A549 (cell line): ENCODE results near the gene MOK. TPM values are rescaled to one million over a fixed set of nuclear protein-coding genes. Genes with fewer than 3 reads are reported as not detected.
"Not testable (repeated sequence)": the region's sequence is repeated elsewhere in the genome, so short reads cannot be mapped to it uniquely, and the experiment has no call there.

Experiments used
- ATAC-seq, 2 experiments: fragments of 200-7000 bp in 1 of 2; fragments of >200 bp in 1 of 2; cut with Nextera tagmentation in 1 of 2; cut with Tn5 transposase in 1 of 2; 3 replicates each; pipeline versions ENCODE4 v1.8.0 to v1.9.1; 2018 to 2020; ENCODE audit warnings: mild to moderate bottlenecking in 1 of 2, moderate library complexity in 1 of 2
- CTCF ChIA-PET: fragments of 300-600 bp; sonication (Branson Sonifier 250); formaldehyde crosslinking; extraction: SDS; loops from one replicate; lab custom pipeline; 2021; ENCODE audit warnings: antibody characterized with exemption, inconsistent platforms; lab: Yijun Ruan, JAX
- POLR2A ChIA-PET: fragments of 350-600 bp; formaldehyde crosslinking; extraction: SDS; loops from one replicate; lab custom pipeline; 2021; ENCODE audit warnings: antibody characterized with exemption, inconsistent platforms; lab: Yijun Ruan, JAX
- DNase-seq, 2 experiments: peaks; one replicate each; pipeline versions ENCODE4 v3.0.0 to v3.0.0-alpha.2; 2011 to 2016; ENCODE audit warnings: low read depth in 1 of 2, low spot score in 1 of 2
- FAIRE-seq: peaks from 2 replicates; lab custom pipeline; 2011; peaks lifted over from hg19 to GRCh38; lab: Jason Lieb, UNC
- H3K27ac ChIP-seq, 2 experiments: fragments of >200 bp; sonication (Bioruptor Twin); formaldehyde crosslinking; 3 replicates each; pipeline ENCODE4 v1.5.1; 2016 to 2017
- H3K4me1 ChIP-seq: fragments of >200 bp; sonication (Bioruptor Twin); formaldehyde crosslinking; 3 replicates; pipeline ENCODE4 v1.6.1; 2016
- H3K4me2 ChIP-seq: fragments of >200 bp; sonication (Bioruptor Twin); formaldehyde crosslinking; 3 replicates; pipeline ENCODE4 v1.6.1; 2016
- H3K4me3 ChIP-seq: fragments of >200 bp; sonication (Bioruptor Twin); formaldehyde crosslinking; 3 replicates; pipeline ENCODE4 v1.5.1; 2016
- H3K9me3 ChIP-seq: fragments of >200 bp; sonication (Bioruptor Twin); formaldehyde crosslinking; 3 replicates; pipeline ENCODE4 v1.6.1; 2016
- CBX8 ChIP-seq: fragments of 200-600 bp; sonication (generic); IDR thresholded peaks from 2 replicates; pipeline ENCODE4 v1.6.1; 2016
- ESRRA ChIP-seq: fragments of 150-350 bp; IDR thresholded peaks from 2 replicates; pipeline ENCODE4 v1.6.1; 2014; ENCODE audit warnings: mild to moderate bottlenecking, low read length, borderline replicate concordance
- FOSB ChIP-seq: fragments of 250-450 bp; sonication (Bioruptor Pico); IDR thresholded peaks from 2 replicates; pipeline ENCODE4 v1.5.0; 2020; ENCODE audit warnings: mild to moderate bottlenecking, moderate library complexity
- FOSL2 ChIP-seq, 2 experiments: fragments of 450-650 bp in 1 of 2; fragments of >200 bp in 1 of 2; sonication (Bioruptor Twin) in 1 of 2; formaldehyde crosslinking; IDR thresholded peaks; 2 replicates each; pipeline versions ENCODE4 v1.5.0 to v1.6.1; 2016 to 2020; ENCODE audit warnings: mild to moderate bottlenecking in 1 of 2, moderate library complexity in 1 of 2
- HEYL ChIP-seq: fragments of 250-450 bp; sonication (Bioruptor Pico); IDR thresholded peaks from 2 replicates; pipeline ENCODE4 v1.8.0; 2021; ENCODE audit warnings: mild to moderate bottlenecking, moderate library complexity
- HOXB5 ChIP-seq: fragments of 250-450 bp; sonication (Bioruptor Pico); IDR thresholded peaks from 2 replicates; pipeline ENCODE4 v1.5.0; 2020; ENCODE audit warnings: mild to moderate bottlenecking, moderate library complexity
- KDM1A ChIP-seq: fragments of 200-600 bp; sonication (generic); IDR thresholded peaks from 2 replicates; pipeline ENCODE4 v1.6.1; 2016; ENCODE audit warnings: low read depth, mild to moderate bottlenecking
- MYC ChIP-seq: IDR thresholded peaks from 2 replicates; pipeline ENCODE4 v1.6.1; 2012; ENCODE audit warnings: mild to moderate bottlenecking, inconsistent platforms, low read length, improper control_type of control experiment, borderline replicate concordance
- NR3C1 ChIP-seq: fragments of >200 bp; sonication (Bioruptor Twin); formaldehyde crosslinking; IDR thresholded peaks from 3 replicates; pipeline ENCODE4 v1.6.1; 2017
- RARB ChIP-seq: fragments of 250-450 bp; sonication (Bioruptor Pico); IDR thresholded peaks from 2 replicates; pipeline ENCODE4 v1.8.0; 2021; ENCODE audit warnings: mild to moderate bottlenecking, moderate library complexity
- RFX5 ChIP-seq: fragments of 450-650 bp; IDR thresholded peaks from 2 replicates; pipeline ENCODE4 v1.7.1; 2014; ENCODE audit warnings: antibody characterized with exemption, mild to moderate bottlenecking, moderate library complexity
- SREBF2 ChIP-seq: fragments of 450-650 bp; IDR thresholded peaks from 2 replicates; pipeline ENCODE4 v1.6.1; 2014; ENCODE audit warnings: mild to moderate bottlenecking, moderate library complexity
- TFCP2L1 ChIP-seq: fragments of 250-450 bp; sonication (Bioruptor Pico); IDR thresholded peaks from 2 replicates; pipeline ENCODE4 v1.5.0; 2021; ENCODE audit warnings: mild to moderate bottlenecking
- ZC3H11A ChIP-seq: fragments of 450-650 bp; IDR thresholded peaks from 2 replicates; pipeline ENCODE4 v1.6.1; 2014; ENCODE audit warnings: antibody characterized with exemption, mild to moderate bottlenecking
- ZFP36 ChIP-seq: fragments of 450-650 bp; IDR thresholded peaks from 2 replicates; pipeline ENCODE4 v1.6.1; 2014; ENCODE audit warnings: borderline replicate concordance; ENCODE audit not compliant: partially characterized antibody
- ZSCAN20 ChIP-seq: fragments of 250-450 bp; sonication (Bioruptor Pico); IDR thresholded peaks from 2 replicates; pipeline ENCODE4 v1.8.0; 2022; ENCODE audit warnings: mild to moderate bottlenecking, moderate library complexity
- WGBS: methylation state at CpG from one replicate; pipeline ENCODE4 v1.1.6; 2017; ENCODE audit errors: missing lambda C conversion rate; 5-methylcytosine and 5-hydroxymethylcytosine counted together
- polyA plus RNA-seq, 4 experiments: library from polyadenylated mRNA; depleted of rRNA in 3 of 4; stranded (reverse); fragments of >200 nt; fragmentation: RNase III in 1 of 4; extraction: RNeasy Plus Mini Kit Qiagen cat#74134 plus additional on column Dnase treatment in 1 of 4; gene quantifications; 2 replicates in 3 of 4; 3 replicates in 1 of 4; pipeline ENCODE4 v1.2.3, GENCODE V29; 2011 to 2017
- TF ChIP-seq, protein P1 (sequence below): fragments of 250-450 bp; sonication (Bioruptor Pico); IDR thresholded peaks from 2 replicates; pipeline ENCODE4 v1.5.0; 2021; ENCODE audit warnings: mild to moderate bottlenecking, moderate library complexity, borderline replicate concordance
- TF ChIP-seq, protein P2 (sequence below): fragments of 450-650 bp; IDR thresholded peaks from 2 replicates; pipeline ENCODE4 v1.6.1; 2014; ENCODE audit warnings: antibody characterized with exemption
- TF ChIP-seq, protein P3 (sequence below): fragments of 150-350 bp; IDR thresholded peaks from 2 replicates; pipeline ENCODE4 v1.6.1; 2014; ENCODE audit warnings: low read depth, mild to moderate bottlenecking, low read length
- TF ChIP-seq, protein P4 (sequence below): fragments of >200 bp; sonication (Bioruptor Twin); formaldehyde crosslinking; IDR thresholded peaks from 3 replicates; pipeline ENCODE4 v1.5.1; 2016
- TF ChIP-seq, protein P5 (sequence below): IDR thresholded peaks from 2 replicates; pipeline ENCODE4 v1.6.1; 2012; ENCODE audit warnings: low read depth, borderline replicate concordance
- TF ChIP-seq, protein P6 (sequence below): fragments of >200 bp; sonication (Bioruptor Twin); formaldehyde crosslinking; IDR thresholded peaks from 2 replicates; pipeline ENCODE4 v1.6.1; 2016

MOK gene
- polyA plus RNA-seq, 2 of the 4 experiments (the other 2 are of a cell fraction) = 12.6 to 18.5 TPM

DNA sequence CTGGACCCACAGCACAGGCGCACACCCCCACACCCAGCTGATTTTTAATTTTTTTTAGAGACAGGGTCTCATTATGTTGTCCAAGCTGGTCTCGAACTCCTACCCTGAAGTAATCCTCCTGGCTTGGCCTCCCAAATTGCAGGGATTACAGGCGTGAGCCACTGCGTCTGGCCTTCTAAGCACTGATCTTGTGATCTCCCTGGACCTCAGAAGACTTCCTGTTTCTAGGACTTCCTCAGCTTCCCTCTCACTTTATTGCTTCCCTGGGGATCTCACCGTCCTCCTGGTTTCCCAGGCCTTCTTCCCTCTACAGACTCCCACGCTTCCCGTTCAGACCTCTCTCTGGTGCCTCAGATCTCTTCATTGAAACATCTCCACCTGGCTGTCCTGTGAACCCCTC lies 28.4 kb upstream of the MOK start:
- CTCF ChIA-PET = interaction anchor here (0.6 to 10.7 kb wide), 5 partner anchors 13 to 710 kb away, joined by 3 to 100 read pairs (median 4); partner anchors contain the start of gene ZNF839
- no peak for DNase-seq

DNA sequence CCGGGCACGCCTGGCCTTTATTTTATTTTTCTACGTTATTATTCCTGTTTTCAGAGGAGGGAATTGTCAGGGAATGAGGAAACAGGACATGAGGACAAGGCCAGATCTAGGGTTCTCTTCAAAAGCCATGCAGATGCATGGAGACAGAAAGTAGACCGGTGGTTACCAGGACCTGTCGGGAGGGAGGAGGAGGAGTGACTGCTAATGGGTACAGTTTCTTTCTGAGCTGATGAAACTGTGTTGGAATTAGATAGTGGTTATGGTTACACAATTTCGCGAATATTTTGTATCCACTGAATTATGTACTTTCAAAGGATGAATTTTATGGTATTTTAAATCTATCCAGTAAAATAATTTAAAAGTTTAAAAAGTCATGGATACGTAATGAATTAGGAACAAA lies 25.8 kb upstream of the MOK start:
- WGBS = 92% methylated on average over 8 of the region's 8 CpGs
- no peak for DNase-seq

More for the DNA sequence above, 28.4 kb upstream of the MOK start:
- no peak overlapping the region for H3K4me3 ChIP-seq
- no peak overlapping the region for H3K4me2 ChIP-seq
- no peak overlapping the region for H3K27ac ChIP-seq
- FAIRE-seq (no peak), ATAC-seq (peak in 1 of 2 experiments; percentile 43; a peak in 1 of 6 replicates)
- H3K4me1 ChIP-seq = no peaks in the 10 kb centered on the region
- no peaks in the 10 kb centered on the region for H3K9me3 ChIP-seq
- TF ChIP-seq ZC3H11A (no peak), SREBF2 (no peak), HOXB5 (no peak), RARB (CRISPR knock-in tag) (no peak), ZFP36 (no peak), KDM1A (no peak), NR3C1 (no peak), ZSCAN20 (CRISPR knock-in tag) (no peak), FOSB (no peak)
- TF ChIP-seq, protein P1, sequence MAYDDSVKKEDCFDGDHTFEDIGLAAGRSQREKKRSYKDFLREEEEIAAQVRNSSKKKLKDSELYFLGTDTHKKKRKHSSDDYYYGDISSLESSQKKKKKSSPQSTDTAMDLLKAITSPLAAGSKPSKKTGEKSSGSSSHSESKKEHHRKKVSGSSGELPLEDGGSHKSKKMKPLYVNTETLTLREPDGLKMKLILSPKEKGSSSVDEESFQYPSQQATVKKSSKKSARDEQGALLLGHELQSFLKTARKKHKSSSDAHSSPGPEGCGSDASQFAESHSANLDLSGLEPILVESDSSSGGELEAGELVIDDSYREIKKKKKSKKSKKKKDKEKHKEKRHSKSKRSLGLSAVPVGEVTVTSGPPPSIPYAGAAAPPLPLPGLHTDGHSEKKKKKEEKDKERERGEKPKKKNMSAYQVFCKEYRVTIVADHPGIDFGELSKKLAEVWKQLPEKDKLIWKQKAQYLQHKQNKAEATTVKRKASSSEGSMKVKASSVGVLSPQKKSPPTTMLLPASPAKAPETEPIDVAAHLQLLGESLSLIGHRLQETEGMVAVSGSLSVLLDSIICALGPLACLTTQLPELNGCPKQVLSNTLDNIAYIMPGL (CRISPR knock-in tag) = no peak
- TF ChIP-seq, protein P2, sequence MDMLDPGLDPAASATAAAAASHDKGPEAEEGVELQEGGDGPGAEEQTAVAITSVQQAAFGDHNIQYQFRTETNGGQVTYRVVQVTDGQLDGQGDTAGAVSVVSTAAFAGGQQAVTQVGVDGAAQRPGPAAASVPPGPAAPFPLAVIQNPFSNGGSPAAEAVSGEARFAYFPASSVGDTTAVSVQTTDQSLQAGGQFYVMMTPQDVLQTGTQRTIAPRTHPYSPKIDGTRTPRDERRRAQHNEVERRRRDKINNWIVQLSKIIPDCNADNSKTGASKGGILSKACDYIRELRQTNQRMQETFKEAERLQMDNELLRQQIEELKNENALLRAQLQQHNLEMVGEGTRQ = no peak
- TF ChIP-seq, protein P3, sequence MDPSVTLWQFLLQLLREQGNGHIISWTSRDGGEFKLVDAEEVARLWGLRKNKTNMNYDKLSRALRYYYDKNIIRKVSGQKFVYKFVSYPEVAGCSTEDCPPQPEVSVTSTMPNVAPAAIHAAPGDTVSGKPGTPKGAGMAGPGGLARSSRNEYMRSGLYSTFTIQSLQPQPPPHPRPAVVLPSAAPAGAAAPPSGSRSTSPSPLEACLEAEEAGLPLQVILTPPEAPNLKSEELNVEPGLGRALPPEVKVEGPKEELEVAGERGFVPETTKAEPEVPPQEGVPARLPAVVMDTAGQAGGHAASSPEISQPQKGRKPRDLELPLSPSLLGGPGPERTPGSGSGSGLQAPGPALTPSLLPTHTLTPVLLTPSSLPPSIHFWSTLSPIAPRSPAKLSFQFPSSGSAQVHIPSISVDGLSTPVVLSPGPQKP = no peak
- TF ChIP-seq, protein P4, sequence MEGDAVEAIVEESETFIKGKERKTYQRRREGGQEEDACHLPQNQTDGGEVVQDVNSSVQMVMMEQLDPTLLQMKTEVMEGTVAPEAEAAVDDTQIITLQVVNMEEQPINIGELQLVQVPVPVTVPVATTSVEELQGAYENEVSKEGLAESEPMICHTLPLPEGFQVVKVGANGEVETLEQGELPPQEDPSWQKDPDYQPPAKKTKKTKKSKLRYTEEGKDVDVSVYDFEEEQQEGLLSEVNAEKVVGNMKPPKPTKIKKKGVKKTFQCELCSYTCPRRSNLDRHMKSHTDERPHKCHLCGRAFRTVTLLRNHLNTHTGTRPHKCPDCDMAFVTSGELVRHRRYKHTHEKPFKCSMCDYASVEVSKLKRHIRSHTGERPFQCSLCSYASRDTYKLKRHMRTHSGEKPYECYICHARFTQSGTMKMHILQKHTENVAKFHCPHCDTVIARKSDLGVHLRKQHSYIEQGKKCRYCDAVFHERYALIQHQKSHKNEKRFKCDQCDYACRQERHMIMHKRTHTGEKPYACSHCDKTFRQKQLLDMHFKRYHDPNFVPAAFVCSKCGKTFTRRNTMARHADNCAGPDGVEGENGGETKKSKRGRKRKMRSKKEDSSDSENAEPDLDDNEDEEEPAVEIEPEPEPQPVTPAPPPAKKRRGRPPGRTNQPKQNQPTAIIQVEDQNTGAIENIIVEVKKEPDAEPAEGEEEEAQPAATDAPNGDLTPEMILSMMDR = no peak
- POLR2A ChIA-PET = interaction anchor here (1.1 kb wide), 1 partner anchor 29 kb away, joined by 3 read pairs; the partner anchor contains the start of genes CINP and TECPR2
- 87% methylated on average over 7 of the region's 7 CpGs for WGBS

DNA sequence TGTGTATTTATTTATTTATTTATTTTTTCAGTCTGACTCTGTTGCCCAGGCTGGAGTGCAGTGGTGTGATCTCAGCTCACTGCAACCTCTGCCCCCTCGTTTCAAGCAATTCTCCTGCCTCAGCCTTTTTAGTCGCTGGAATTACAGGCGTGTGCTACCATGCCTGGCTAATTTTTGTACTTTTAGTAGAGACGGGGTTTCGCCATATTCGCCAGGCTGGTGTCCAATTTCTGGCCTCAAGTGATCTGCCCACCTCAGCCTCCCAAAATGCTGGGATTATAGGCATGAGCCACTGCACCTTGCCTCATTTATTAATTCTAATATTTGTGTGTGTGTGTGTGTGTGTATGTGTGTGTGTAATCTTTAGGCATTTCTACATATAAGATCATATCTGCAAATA lies 24.4 kb upstream of the MOK start:
- DNase-seq, H3K4me1 ChIP-seq, H3K4me2 ChIP-seq, H3K4me3 ChIP-seq, H3K9me3 ChIP-seq, FAIRE-seq, POLR2A ChIA-PET, H3K27ac ChIP-seq, ATAC-seq: not testable (repeated sequence)
- CTCF ChIA-PET = interaction anchor here (10.7 kb wide), 1 partner anchor 9 kb away, joined by 100 read pairs; the partner anchor contains the start of gene ZNF839
- WGBS = 92% methylated on average over 6 of the region's 6 CpGs

More for the DNA sequence above, 25.8 kb upstream of the MOK start:
- Histone ChIP-seq H3K27ac (no peak overlapping the region), H3K4me3 (no peak overlapping the region), H3K9me3 (no peaks in the 10 kb centered on the region), H3K4me2 (no peak overlapping the region), H3K4me1 (no peaks in the 10 kb centered on the region)
- POLR2A ChIA-PET = no interaction called here
- TF ChIP-seq FOSL2 (IDR thresholded peaks at IDR 0.05) (no peak), FOSL2 (CRISPR knock-in tag; IDR thresholded peaks at IDR 0.05) (no peak), RFX5 (no peak), MYC (no peak), HEYL (CRISPR knock-in tag) (no peak), ESRRA (no peak), CBX8 (no peak), TFCP2L1 (no peak)
- TF ChIP-seq, protein P5, sequence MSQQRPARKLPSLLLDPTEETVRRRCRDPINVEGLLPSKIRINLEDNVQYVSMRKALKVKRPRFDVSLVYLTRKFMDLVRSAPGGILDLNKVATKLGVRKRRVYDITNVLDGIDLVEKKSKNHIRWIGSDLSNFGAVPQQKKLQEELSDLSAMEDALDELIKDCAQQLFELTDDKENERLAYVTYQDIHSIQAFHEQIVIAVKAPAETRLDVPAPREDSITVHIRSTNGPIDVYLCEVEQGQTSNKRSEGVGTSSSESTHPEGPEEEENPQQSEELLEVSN = no peak
- TF ChIP-seq, protein P6, sequence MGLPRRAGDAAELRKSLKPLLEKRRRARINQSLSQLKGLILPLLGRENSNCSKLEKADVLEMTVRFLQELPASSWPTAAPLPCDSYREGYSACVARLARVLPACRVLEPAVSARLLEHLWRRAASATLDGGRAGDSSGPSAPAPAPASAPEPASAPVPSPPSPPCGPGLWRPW = no peak
- ATAC-seq (no peak), FAIRE-seq (no peak)
- CTCF ChIA-PET = interaction anchor here (0.7 to 10.7 kb wide), 4 partner anchors 10 to 94 kb away, joined by 3 to 100 read pairs (median 4); partner anchors contain the start of gene ZNF839
